ENCODE data around the gene MANEAL.

The MANEAL gene

DNA sequence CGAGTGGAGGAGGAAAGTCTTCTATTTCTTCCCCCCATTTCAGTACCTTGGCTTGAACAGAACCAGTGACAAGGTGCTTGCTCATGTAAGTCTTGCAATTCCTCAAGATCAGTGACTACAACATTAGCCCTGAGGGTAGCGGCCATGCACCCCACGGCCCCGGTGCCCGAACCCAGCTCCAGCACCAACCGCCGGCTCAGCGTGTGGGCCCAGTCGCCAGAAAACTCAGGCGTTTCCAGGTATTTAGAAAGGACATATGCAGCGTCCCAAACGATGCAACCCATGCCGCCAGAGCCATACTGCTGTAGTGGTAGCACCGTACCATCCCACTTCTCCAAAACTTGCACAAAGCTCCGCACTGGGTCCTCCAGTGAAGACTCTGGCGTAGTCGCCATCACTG, 11.2 kb upstream of the MANEAL start:
- no peak for DNase-seq

DNA sequence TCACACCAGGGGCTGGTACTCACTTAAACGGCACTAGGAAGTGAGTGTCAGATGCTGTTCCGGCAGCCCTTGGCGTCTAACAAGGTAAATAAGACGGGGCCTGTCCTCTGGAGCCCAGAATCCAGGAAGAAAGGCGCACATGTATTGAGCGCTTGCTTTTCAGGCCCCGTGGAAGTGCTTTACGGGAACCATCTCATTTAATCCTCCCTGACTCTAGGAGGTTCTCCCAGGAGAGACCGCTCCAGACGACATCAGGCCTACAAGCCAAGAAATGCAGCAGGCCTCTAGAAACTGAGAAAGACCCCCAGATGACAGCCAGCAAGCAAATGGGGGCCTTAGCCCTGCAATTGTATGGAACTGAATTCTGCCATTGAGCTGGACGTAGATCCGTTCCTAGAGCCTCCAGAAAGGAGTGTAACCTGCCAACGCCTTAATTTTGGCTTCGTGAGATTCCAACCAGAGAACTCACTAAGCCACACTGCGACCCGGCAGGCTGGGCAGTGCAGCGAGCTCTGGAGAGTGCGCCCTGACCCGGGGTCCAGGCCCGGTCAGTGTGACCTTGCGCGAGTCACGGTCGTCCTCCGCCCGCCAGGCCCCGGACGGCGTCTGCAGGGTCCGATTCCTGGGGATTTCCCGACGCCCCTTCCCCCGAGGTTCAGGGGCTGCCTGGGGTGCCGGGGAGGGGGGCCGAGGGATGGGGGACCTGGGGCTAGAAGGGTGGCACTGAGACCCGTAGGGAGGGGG, 532 bp upstream of the MANEAL start:
- no peak for DNase-seq

DNA sequence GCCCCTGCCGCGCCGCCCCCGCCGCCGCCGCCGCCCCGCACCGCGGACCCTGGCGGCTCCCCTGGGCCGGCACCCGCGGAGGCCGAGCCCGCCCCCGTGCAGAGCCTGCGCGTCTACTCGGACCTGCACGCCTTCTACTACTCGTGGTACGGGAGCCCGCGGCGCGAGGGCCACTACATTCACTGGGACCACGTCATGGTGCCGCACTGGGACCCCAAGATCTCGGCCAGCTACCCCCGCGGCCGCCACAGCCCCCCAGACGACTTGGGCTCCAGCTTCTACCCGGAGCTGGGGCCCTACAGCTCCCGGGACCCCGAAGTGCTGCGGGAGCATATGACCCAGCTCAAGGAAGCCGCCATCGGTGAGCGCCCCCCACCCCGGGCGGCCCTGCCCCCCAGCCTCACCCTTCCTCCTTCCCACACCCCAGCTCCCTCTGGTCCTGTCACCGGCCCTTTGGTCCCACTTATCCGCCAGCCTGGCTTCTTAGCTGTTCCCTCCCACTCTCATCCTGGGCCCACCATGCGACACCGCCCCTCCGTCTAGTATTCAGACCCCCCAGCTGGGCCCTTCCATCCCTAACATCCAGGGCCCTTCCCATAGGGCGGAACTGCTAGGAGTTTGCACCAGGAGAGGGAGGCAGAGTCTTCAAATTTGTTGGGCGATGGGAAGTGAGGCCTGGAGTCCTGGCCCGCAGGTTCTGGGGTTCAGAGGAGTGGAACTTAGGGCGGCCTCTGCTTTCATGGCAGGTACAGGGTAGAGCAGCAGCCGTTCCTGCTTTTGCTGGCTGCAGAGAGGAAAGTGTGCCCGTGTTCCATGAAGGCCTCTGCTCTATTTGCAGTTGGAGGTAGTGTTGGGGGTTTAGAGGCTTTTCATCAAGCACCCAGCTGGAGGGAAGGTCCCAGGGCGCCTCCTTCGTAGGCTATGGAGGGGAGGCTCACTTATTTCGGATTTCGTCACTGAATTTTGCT, 1.0 kb downstream of the MANEAL start:
- DNase-seq: peak; percentile 42

DNA sequence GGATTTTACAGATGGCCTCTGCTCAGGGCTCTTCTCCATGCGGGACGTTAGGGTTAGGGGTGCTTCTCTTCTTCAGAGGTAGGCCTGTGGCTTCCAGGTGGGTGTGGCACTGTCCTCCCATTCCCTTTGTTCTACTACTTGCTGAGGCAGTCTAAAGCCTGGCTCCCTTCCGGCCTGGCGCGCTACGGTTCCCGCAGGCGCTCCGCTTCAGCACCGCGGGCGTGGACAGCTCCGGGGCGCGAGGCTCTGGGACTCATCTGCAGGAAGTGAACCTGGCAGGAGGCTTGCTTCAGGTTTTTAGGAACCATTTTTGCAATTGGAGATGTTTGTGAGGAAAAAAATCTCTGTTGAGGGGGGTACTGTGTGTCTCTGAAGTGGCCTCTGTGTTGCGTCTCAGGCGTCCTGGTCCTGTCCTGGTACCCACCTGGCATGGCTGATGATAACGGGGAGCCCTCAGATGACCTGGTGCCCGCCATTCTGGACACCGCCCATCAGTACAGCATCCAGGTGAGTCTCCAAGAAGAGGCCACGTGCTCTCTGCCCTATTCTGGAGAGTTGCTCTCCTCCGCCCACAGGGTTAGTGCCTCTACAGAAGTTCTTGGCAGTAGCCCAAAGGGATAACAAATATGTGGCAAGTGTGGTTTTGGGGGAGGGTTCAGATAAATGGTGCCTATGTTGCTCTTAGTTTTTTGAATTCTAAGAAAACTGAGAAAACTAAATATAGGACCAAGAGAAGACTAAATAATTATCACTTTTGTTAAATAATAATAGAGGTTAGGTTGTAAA, 1.9 kb downstream of the MANEAL start:
- DNase-seq: peak; percentile 52

DNA sequence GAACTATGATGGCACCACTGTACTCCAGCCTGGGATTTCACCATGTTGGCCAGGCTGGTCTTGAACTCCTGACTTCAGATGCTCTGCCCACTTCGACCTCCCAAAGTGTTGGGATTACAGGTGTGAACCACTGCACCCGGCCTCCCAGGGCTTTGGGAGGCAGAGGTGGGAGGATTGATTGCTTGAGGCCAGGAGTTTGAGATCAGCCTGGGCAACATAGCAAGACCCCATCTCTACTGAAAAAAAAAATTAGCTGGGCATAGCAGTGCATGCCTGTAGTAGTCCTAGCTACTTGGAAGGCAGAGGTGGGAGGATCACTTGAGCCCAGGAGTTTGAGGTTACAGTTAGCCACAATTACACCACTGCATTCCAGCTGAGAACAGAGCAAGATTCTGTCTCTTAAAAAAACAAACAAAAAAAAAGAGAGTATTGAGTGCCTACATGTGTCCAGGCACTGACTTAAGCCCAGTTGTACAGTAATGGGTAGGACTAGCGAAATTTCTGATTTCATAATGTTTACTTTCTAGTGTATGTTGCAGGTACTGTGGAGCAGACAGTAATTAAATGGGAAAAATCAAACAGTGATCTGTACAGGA, 4.2 kb downstream of the MANEAL start:
- no peak for DNase-seq

DNA sequence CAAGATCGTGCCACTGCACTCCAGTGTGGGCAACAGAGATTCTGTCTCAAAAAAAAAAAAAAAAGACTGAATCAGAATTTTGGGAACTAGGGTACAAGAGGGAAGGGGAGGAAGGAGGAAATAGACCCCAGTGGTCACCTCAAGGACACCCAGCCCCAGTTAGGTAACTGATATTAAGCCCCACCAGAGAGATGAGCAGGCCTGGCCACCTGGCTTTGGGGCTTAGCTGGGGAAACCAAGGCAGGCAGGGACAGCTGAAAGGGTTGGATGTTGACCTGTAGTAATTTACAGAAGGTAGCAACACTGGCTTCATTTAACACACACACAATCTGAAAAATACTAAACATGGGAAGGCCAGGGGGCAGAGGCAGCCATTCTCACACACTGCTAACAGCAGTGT, 8.8 kb downstream of the MANEAL start:
- DNase-seq: no peak

DNA sequence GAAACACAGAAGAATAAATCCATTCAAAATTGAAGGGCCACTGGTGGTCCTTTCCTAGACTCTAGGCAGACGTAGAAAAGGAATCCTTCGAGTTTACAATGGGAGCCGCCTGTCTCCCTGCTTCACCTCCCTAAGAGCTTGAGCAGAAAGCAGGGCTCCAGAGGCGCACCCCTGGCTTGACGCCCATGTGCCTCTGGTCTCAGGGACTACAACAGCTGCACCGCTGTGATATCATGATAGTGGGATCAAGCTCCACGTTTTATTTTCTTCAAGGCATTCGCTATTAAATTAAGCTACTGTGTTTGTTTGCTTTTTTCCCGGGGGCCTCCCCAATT, 13.5 kb downstream of the MANEAL start:
- DNase-seq: no peak

DNA sequence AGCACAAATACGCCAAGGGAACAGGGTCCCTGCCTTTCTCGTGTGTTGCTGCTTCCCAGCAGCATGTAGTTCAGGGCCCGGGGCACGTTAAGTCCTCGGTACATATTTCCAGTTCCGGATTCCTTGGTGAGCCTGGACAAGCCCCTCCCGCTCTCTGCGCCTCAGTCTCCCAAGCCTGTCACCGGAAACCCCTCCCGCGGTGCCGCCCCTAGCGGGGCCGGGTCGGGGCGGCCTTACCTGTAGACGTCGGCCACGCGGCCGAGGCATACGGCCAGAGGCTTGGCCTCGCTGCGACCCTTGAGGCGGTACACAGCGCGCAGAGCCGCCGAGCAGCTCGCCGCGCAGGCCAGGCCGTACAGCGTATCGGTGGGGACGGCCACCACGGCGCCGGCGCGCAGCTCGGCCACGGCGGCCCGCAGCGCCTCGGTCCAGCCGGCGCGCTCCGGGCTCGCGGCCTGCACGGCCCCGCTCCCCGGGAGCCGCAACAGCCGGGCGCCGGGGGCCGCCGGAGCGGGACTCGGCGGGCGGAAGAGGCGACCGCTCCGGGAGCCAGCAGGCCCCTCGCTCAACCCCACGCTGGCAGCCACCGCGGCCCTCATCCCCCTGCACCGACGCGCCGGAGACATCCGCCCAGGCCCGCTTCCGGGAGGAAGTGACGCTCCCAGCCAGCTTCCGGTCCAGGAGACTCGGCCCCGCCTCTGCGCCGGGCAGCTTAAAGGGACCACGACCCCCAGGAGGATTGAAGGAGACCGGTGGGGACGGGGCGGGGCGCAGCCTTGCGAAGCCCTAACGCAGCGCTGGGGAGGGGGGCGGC, 14.1 kb downstream of the MANEAL start, which contains the start of the genes C1orf122 and YRDC:
TSS of gene C1orf122 (plus strand) at position 236 of the 814 bp plus-strand sequence. CDS start 615 bp downstream, outside the sequence.
TSS of gene YRDC (minus strand) at position 654 of the 814 bp plus-strand sequence. CDS start at position 626, 28 bp downstream.
- DNase-seq: peak; percentile 93

DNA sequence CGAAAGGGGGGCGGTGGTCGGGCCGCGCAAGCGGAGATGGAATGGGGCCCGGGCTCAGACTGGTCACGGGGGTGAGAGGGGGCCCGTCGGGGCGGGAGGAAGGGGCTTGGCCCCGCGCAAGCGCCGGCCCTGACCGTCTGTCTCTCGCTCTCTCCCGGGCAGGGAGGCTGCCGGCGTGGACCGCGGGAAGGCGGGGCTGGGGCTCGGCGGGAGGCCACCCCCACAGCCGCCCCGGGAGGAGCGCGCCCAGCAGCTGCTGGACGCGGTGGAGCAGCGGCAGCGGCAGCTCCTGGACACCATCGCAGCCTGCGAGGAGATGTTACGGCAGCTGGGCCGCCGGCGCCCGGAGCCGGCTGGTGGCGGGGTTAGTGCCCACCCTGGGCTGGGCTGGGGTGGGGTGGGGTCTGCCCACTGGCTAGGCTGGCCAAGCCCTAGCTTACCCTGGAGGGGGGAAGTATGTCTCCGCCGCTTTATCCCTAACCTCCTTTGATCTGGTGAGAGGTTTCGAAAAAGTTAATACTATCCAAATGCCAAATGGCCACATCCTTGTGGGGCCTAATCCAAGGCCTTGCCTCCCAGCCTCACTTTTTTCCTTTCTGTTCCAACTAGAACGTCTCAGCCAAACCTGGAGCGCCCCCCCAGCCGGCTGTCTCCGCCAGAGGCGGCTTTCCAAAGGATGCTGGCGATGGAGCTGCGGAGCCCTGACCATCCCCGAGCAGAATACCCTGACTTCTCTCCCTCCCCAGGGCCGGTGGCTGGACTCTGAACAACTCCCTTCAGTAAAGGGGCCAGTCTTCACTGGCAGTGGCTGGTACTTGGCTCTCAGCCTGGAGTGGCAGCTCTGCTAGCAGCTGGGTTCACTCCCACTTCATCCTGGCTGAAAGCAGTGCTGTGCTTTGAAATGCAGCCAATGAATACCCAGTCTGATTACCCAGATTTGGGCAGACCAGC, 15.0 kb downstream of the MANEAL start:
- DNase-seq: peak; percentile 82

DNA sequence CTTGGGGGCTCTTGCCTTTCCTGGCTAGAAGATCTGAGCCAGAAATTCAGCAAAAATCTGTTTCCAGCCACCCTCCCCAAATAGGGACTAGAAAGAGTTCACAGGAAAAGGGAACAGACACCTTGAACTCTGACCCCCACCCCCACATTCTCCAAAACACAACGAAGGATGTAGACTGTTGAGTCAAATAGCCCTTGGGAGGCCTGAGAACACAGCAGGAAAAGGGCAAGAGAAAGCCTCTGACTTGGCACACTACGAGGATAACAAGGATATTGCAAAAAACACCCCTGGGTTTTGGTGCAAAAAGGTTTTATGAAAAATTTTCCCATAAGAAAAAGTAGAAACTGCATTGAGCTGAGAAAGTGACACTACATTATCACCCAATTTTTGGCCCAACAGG, 16.3 kb downstream of the MANEAL start:
- no peak for DNase-seq

DNA sequence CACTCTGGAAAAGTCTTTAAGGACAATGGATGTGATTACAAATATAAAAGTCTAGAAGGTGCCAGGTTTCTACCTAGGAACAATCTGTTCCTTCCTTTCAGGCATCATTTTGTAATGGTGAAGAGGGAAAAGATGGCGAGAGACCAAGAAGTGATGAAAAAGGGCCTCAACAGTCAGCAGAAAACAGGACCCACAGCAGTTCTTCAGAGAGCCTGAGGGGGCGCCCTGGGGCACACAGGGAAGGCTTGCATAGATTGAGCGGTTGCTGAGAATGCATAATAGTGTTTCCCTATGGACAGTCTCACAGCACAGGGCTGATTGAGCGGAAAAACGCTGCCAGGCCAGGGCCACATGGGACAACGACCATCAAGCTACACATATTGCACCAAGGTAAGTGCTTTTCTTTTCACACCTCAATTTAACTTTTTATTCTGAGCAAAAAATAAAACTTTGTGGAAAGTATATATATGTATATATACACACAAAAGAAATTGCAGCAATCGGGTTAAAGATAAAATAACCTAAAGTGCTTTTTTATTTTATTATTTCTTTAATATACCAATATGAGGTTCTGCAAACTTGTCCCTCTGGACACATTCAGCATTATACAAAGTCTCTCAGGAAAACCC, 17.5 kb downstream of the MANEAL start:
- DNase-seq: peak; percentile 75

DNA sequence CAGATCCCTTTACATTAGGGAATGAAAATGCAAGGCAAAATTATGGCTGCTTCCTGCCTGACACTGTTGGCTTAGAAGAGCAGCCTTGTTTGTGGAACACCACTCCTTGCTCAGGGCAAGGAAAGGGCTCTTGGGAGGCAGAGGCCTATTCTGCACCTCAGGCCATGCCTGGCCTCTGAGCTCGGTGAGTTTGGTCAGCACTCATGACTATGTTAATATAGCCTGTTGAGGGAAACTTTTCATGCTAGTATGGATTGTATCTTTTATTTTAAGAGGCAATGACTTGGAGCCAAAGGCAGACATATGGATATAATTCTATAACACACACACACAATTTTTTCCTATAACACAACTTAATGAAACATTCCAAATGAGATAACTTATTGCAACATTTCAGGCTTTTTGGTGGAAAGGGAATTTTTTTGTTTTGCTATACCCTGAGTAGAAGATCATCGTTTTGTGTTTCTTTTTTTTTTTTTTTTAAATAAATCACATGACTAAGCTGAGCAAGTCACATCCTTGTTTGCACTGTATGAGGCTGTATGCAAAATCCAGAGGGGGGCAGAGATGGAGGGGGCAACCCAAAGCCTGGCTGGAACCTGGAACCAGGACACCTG, 20.0 kb downstream of the MANEAL start:
- no peak for DNase-seq

DNA sequence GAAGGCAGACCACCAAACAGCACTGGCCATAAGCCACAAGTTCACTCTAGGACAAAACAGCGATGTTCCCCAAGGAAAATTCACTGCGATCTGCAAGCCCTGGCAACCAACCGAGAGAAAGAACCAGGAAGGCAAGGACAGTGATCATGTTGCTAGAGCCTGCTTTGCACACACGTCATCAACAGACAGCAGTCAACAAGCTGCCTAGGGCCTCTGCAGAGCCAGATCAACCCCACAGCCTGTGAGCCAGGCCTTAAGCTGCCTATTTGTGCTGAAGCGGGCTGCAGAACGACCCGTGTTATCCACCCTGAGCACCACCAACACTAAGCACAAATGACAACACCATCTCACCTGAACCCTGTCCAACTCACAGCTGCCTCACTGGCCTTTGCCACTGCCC, 20.6 kb downstream of the MANEAL start:
- DNase-seq: no peak

DNA sequence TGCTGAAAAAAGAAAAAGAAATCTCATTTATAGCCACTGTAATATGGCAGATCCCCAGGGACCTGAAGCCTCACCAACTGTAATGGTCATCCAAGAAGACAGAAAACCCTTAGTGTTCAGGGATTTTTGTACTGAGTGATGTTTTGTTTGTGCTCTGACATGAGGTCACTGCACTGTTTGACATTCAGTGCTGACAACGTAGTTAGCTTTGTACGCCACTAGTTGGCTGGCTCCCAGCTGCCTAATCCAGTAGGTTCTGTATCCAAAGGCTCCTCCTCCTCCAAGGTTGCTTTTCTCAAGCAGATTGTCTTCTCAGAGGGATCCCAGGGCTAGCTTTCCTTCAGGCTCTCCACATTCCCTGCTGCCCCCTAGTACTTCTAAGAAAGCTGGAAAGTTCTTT, 23.8 kb downstream of the MANEAL start:
- no peak for DNase-seq

DNA sequence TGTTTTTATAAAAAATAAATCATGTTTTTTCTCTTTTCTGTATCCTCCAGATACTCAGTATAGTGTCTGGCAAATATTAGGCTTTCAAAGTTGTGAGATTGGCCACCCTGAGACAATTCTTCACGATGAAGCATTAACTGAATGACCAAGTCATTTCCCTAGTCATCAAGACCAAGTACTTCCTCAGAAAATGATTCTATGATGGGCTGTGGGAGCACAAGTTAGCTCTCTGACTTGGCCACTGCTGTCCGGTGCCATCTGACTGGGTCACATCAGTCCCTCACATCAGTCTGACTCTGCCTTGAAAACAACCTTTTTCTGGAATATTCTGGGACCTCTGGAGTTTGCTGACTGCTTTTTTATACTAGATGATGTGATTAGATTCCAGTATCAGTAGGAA, 27.8 kb downstream of the MANEAL start:
- DNase-seq: no peak

DNA sequence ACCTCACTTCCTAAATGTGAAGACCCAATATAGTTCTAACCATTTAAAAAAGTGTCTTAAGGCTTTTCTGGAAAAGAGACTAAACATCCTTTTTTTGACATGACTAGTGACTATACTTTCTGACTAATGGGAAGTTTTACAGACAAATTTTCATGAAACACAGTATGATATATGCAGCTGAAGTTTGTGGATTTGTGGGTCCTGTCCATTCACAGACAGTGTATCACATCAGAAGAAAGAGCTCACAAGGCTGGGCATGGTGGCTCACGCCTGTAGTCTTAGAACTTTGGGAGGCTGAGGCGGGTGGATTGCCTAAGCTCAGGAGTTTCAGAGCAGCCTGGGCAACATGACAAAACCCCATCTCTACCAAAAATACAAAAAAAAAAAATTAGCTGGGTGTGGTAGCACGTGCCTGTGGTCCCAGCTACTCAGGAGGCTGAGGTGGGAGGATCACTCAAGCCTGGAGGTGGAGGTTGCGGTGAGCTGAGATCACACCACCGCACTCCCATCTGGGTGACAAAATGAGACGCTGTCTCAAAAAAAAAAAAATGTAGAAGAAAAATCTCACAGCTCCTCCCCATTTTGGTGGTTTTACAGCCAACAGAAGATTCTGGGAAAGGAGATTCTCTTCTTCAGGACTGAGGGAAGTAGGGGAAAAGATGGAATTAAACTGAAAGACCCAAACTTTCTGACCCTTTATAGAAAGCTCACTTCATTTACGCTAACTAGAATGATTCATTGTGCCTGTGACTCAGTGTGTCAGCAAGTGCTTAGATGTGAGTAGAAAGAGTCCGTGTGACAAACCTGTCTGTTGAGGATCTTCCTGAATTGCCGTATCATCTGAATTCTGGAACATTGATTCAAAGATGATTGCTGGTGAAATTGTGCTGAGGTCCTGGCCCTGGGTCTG, 29.5 kb downstream of the MANEAL start:
- DNase-seq: no peak

DNA sequence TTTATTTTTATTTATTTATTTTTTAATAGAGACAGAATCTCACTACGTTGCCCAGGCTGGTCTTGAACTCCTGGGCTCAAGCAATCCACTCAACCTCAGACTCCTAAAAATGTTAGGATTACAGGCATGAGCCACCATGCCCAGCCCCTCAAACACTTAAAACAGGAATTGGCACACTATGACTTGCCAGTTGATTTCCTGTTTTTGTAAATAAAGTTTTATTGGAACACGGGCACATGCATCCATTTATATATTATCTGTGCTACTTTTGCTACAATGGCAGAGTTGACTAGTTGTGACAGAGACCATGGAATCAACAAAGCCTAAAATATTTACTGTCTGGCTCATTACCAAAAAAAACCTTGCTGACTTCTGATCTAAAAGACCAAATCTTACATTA, 30.4 kb downstream of the MANEAL start:
- no peak for DNase-seq

DNA sequence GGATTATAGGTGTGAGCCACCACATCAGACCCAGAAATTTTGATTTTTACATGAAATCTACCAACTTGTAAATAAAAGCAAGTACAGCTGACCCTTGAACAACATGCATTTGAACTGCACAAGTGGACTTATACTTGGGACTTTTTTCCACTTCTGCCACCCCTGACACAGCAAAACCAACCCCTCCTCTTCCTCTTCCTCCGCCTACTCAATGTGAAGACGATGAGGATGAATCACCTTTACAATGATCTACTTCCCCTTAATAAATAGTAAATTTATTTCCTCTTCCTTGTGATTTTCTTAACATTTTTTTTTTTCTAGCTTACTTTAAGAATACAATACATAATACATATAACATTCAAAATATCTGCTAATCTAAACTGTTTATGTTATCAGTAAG, 31.9 kb downstream of the MANEAL start:
- DNase-seq: no peak
